Stimulated activated naive CD8-positive, alpha-beta T cell treated with anti-CD3 and anti-CD28 coated beads, Interleukin-15, Interleukin-2, amounts not matched to agents 100 U/mL and 50 U/mL, for 24 hours (primary cell): ENCODE results near the gene SMCO2.

ENCODE experiments used
- ATAC-seq: fragments of 150-1000 bp; cut with Tn5 transposase; one replicate; pipeline ENCODE4 v1.10.0; 2021
- DNase-seq: peaks from one replicate; pipeline ENCODE4 v3.0.0; 2021

SMCO2 gene

DNA sequence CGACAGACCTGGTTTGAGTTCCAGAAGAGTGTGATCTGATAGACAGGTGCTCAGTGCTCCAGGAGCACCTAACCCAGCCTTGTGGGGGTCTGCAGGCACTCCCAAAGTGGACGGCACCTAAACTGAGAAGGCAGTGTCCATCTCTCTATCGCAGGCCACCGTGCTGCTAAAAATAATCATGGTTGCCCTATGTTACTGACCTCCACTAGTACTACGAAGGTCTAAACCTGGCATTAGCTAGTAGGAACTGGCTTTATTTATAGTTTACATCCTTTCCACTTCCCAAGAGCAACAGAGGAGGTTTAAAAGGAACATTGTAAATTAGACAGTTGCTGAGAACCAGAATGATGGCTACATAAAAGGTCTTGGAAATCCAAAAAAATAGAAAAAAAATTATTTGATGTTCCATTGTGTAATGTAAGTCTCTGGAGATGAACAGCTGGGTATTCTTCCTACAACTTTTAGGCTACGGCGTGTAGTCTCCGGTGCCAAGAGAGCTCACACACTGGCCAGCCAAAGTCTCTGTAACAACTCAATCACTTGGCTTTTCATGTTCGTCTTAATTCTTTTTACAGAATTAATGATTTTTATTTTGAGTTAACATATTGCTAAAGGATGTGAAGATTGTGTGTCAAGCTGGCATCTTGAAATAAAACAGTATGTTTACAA is 104.8 kb downstream of the SMCO2 start:
- ATAC-seq (no peak), DNase-seq (no peak)
